GM10266 (cell line): Measurements from ENCODE around the gene SLC38A9.

Experiments
- DNase-seq: peaks from one replicate; pipeline ENCODE4 v3.0.0; 2012; ENCODE audit errors: extremely low spot score
- TF ChIP-seq, protein P1 (sequence below): IDR thresholded peaks from 2 replicates; pipeline ENCODE4 v1.5.1; 2012; ENCODE audit warnings: mild to moderate bottlenecking, low read depth; ENCODE audit not compliant: control insufficient read depth, insufficient read depth; ENCODE audit errors: missing control alignments

The SLC38A9 gene

DNA sequence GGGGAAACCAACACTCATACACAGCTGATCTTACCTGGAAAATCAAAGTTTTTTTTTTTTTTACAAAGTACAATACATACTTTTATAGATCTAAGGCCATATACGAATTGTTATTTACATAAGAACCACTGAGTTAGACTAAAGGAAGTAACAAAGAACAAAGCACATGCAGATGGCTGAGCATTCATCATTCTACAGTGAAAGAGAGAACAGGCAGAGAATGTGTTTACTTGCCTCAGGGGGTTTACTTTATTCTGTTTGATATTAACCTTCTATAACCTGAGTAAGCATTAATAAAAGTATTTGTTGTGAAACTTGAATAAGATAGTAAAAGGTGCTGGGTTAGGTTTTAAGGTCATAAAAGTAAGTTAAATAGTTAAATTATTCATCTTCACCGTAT is 54.7 kb downstream of the SLC38A9 start:
- DNase-seq: no peak
- TF ChIP-seq, protein P1, sequence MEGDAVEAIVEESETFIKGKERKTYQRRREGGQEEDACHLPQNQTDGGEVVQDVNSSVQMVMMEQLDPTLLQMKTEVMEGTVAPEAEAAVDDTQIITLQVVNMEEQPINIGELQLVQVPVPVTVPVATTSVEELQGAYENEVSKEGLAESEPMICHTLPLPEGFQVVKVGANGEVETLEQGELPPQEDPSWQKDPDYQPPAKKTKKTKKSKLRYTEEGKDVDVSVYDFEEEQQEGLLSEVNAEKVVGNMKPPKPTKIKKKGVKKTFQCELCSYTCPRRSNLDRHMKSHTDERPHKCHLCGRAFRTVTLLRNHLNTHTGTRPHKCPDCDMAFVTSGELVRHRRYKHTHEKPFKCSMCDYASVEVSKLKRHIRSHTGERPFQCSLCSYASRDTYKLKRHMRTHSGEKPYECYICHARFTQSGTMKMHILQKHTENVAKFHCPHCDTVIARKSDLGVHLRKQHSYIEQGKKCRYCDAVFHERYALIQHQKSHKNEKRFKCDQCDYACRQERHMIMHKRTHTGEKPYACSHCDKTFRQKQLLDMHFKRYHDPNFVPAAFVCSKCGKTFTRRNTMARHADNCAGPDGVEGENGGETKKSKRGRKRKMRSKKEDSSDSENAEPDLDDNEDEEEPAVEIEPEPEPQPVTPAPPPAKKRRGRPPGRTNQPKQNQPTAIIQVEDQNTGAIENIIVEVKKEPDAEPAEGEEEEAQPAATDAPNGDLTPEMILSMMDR: no peak

DNA sequence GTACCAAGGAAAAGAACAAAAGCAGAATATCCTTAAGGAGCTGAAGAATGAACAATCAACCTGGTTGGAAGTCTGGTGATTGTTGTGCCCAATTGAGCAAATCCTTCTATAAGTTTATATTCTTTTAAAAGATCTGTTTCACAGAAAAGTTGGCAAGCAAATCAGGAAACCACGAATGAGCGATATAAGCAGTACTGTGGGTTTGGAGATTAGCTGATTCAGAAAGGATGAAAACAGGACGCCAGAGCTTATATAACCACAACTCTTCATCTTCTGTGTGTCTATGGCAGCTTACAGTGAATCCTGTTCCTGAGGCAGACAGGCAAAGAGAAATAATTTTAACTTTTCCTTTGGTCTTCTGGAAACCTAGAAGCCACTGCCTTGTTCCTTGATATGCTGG is 61.7 kb downstream of the SLC38A9 start:
- TF ChIP-seq, protein P1: no peak
- no peak for DNase-seq

DNA sequence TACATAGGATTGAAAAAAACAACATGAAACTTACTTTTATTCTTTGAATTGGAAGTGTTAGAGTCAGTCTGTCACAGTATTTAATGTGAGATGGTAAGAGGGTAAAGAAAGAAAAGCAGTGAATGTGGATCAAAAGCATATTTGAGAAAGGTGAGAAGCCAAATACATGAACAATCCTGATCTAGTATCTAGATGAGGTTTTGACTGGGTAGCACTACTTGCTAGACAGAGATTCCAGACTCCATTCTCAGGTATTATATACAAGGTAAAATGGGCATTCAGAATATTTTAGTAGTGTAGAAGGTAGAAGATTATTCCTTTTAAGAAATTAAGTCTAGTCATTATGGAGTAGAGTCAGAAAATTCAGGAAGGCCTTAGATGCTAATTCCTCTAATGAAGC is 62.2 kb downstream of the SLC38A9 start:
- DNase-seq: no peak
- TF ChIP-seq, protein P1: no peak

DNA sequence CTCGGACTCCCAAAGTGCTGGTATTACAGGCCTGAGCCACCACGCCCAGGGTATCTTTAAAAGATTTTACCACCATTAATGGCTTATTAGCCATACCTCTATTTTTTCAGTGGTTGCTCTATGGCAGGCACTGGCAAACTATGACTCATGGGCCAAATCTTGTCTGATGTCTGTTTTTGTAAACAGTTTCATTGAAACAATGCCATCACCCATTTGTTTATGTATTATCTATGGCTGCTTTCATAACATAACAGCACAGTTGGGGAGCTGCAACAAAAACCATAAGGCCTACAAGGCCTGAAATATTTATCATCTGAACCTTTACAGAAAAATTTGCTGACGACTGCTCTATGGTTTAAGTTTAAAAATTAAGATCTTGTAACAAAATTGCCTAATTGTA is 66.8 kb downstream of the SLC38A9 start:
- TF ChIP-seq, protein P1: no peak
- no peak for DNase-seq

DNA sequence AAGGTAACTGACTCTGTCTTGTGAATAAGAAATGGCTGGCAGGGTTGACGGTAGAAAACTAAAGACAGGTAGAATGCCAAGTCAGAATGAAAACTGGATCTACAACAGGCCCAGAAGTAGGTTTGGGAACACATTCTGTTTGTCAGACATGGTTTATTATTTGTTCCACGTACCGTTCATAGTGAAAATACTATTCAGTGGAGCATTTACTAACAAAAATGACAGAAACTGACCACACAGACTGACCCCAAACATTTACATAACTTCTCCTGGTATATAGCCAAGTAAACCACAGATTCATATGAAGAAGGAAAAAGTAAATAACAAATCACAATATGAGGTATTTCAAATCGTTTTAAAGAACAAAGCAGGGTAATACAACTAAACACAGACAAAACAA is 73.7 kb downstream of the SLC38A9 start:
- DNase-seq: no peak
- TF ChIP-seq, protein P1: no peak

DNA sequence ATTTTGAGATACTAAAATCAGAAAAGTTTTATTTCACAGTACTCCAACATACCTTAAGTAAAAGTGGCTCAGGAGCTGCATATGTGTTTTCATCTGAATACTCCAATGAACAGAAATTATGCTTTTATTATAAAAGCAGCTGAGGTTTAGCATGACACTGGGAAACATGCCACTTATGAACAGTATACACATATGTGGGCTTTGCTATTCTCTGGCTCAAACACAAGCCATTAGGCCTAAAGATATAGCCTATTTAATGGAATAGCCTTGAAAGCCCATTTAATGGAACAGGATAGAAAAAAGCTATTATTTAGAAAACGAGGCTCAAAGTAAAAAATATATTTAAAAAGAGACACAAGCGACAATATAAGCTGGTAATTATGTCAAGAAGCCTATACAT is 74.1 kb downstream of the SLC38A9 start:
- DNase-seq: no peak
- TF ChIP-seq, protein P1: no peak

DNA sequence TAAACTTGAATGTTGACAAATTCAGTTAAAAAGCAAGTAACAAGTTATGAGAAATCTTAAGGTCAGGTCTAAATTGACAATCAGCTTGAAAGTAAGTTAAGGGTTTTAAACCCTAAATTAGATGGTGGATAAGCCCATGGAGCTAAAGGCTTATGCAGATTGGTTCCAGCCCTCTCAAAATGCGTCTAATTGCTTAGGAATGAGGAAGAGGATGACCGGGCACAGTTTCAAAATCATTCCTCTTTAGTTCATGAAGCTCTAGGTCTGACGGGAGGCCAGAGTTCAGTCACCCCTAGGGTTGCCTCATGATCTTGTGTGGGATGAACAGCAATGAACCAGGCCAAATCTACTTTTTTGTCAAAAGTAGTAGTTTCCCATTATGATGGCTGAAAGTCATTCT is 75.4 kb downstream of the SLC38A9 start:
- DNase-seq: no peak
- TF ChIP-seq, protein P1: no peak
